AG04450 (cell line): ENCODE measurements around the gene ITGB3. TPM values are rescaled to one million over a fixed set of nuclear protein-coding genes. Genes with fewer than 3 reads are reported as not detected.

Experiments
- CTCF ChIA-PET: fragments of 300-600, 350-600 bp; formaldehyde crosslinking; extraction: SDS; loops from one replicate; lab custom pipeline; 2022; ENCODE audit warnings: antibody characterized with exemption, inconsistent platforms; lab: Charles Lee
- POLR2A ChIA-PET: fragments of 350-600 bp; formaldehyde crosslinking; extraction: SDS; loops from one replicate; lab custom pipeline; 2021; ENCODE audit warnings: antibody characterized with exemption, inconsistent platforms; lab: Yijun Ruan, JAX
- DNase-seq: peaks from one replicate; pipeline ENCODE4 v3.0.0-alpha.2; 2011; ENCODE audit warnings: low read depth, low spot score
- H3K27ac ChIP-seq: one replicate; pipeline ENCODE4 v1.5.1; 2012; ENCODE audit warnings: low read depth, low read length, control low read depth
- H3K27me3 ChIP-seq: one replicate; pipeline ENCODE4 v1.6.0; 2012; ENCODE audit warnings: low read length; ENCODE audit not compliant: control insufficient read depth, insufficient read depth
- H3K4me3 ChIP-seq: 2 replicates; pipeline ENCODE4 v1.5.1; 2011; ENCODE audit warnings: mild to moderate bottlenecking, low read depth, low read length, control low read depth
- H3K9me3 ChIP-seq: 2 replicates; pipeline ENCODE4 v1.5.1; 2012; ENCODE audit warnings: low read length; ENCODE audit not compliant: control insufficient read depth, insufficient read depth
- polyA plus RNA-seq: library from polyadenylated mRNA; depleted of rRNA; stranded (reverse); fragments of >200 nt; gene quantifications from 2 replicates; pipeline ENCODE4 v1.2.3, GENCODE V29; 2011
- TF ChIP-seq, protein P1 (sequence below): IDR thresholded peaks from 2 replicates; pipeline ENCODE4 v1.5.1; 2011; ENCODE audit warnings: low read depth, low read length, control low read depth, inconsistent platforms

ITGB3 gene
- polyA plus RNA-seq, 1 experiment, result 26.2 TPM

- no peak for DNase-seq
These were observed 46.2 kb upstream of the ITGB3 start for GRCh38 chr17:47207143-47208067.

DNA sequence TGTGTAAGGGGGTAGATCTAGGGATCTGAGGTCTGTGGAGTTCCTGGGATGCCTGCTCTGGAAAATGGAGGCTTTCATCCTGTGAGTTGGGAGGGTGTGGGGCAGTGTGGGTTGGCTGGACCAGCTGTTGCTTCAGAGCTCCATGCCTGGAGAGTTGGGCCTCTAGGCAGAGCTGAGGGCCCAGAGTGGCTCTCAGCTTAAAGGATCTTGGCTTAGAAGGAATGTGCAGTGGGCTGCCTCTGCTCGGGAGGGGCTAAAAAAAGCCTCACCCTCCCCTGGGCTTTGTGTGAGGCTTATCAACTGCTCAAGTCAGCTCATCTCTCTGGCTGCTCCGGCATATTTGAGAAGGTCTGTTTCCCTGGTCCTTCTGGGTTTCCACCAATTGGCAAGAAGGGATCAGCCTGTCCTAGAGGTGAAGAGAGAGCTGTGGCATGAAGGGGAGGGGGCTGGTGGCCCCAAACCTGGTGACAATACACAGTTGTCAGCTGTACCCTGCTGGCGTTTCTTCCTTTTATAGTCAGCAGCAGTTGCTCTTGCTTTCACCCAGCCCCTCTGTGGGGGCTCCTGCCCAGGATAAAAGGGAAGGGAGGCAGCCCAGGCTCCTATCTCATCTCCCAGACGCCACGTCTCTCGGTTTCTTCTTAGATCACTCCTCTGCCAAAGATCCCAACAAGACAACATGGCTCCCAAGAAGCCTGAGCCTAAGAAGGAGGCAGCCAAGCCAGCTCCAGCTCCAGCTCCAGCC, 44.7 kb upstream of the ITGB3 start, which contains the start of gene MYL4:
Gene MYL4 (plus strand): TSS at position 605 of the 745 bp plus-strand sequence. CDS start 75 bp downstream, at position 680.
- CTCF ChIA-PET, result no interaction called here
- Histone ChIP-seq H3K4me3 (no peak within 1 kb of the TSS), H3K27ac (no peak within 1 kb of the TSS), H3K9me3 (no peaks in the 10 kb centered on the region), H3K27me3 (no peaks in the 10 kb centered on the region)
- TF ChIP-seq, protein P1, sequence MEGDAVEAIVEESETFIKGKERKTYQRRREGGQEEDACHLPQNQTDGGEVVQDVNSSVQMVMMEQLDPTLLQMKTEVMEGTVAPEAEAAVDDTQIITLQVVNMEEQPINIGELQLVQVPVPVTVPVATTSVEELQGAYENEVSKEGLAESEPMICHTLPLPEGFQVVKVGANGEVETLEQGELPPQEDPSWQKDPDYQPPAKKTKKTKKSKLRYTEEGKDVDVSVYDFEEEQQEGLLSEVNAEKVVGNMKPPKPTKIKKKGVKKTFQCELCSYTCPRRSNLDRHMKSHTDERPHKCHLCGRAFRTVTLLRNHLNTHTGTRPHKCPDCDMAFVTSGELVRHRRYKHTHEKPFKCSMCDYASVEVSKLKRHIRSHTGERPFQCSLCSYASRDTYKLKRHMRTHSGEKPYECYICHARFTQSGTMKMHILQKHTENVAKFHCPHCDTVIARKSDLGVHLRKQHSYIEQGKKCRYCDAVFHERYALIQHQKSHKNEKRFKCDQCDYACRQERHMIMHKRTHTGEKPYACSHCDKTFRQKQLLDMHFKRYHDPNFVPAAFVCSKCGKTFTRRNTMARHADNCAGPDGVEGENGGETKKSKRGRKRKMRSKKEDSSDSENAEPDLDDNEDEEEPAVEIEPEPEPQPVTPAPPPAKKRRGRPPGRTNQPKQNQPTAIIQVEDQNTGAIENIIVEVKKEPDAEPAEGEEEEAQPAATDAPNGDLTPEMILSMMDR, result no peak
- DNase-seq, result no peak
- POLR2A ChIA-PET, result no interaction called here

More at GRCh38 chr17:47207143-47208067, 46.2 kb upstream of the ITGB3 start:
- POLR2A ChIA-PET, result interaction anchor here (0.9 to 1.5 kb wide), 3 partner anchors 18 to 116 kb away, joined by 3 to 6 read pairs (median 4); partner anchors contain the start of genes CDC27 and EFCAB13
- CTCF ChIA-PET, result interaction anchor here (1.1 to 3.1 kb wide), 2 partner anchors 108 to 409 kb away, joined by 4 to 8 read pairs; no protein-coding TSS in a partner anchor
- Histone ChIP-seq H3K4me3 (no peak overlapping the region), H3K9me3 (no peaks in the 10 kb centered on the region), H3K27ac (no peak overlapping the region), H3K27me3 (no peaks in the 10 kb centered on the region)
- TF ChIP-seq, protein P1, result no peak

DNA sequence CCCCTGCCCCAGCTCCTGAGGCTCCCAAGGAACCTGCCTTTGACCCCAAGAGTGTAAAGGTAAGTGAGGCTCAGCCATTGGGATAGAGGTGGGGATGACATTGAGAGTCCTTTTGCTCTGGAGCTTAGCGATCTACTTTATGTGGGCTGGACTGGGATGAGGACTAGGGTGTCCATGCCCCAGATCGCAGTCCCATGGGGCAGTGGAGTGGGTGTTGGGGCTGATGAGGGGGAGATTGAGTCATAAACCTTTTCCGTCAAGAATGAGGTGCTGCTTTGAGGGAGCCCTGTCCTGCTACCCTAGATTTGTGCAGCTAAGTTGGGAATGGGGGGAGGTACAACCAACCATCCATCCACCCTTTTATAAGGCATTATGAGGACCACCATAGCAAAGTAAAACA, 44.1 kb upstream of the ITGB3 start:
- ChIA-PET CTCF (no interaction called here), POLR2A (interaction anchor here (0.6 kb wide), 1 partner anchor 79 kb away, joined by 3 read pairs; no protein-coding TSS in a partner anchor)
- Histone ChIP-seq H3K27me3 (no peaks in the 10 kb centered on the region), H3K9me3 (no peaks in the 10 kb centered on the region), H3K4me3 (no peak overlapping the region), H3K27ac (no peak overlapping the region)
- DNase-seq, result no peak
- TF ChIP-seq, protein P1, result no peak

GRCh38 chr17:47210105-47210504, 43.5 kb upstream of the ITGB3 start:
- DNase-seq, result no peak
- H3K4me3 ChIP-seq, result no peak overlapping the region
- no peak overlapping the region for H3K27ac ChIP-seq
- TF ChIP-seq, protein P1, result no peak
- ChIA-PET CTCF (interaction anchor here (1.0 kb wide), 1 partner anchor 105 kb away, joined by 4 read pairs; no protein-coding TSS in a partner anchor), POLR2A (interaction anchor here (0.6 kb wide), 1 partner anchor 79 kb away, joined by 3 read pairs; no protein-coding TSS in a partner anchor)
- H3K9me3 ChIP-seq, result no peaks in the 10 kb centered on the region
- H3K27me3 ChIP-seq, result no peaks in the 10 kb centered on the region
